H9 (cell line): ENCODE measurements around the gene WFIKKN1. TPM values are rescaled to one million over a fixed set of nuclear protein-coding genes. Genes with fewer than 3 reads are reported as not detected.

Source experiments
- DNase-seq: peaks from one replicate; pipeline ENCODE4 v3.0.0-alpha.2; 2017
- H2AFZ ChIP-seq: one replicate; pipeline ENCODE4 v1.6.1; 2013; ENCODE audit warnings: mild to moderate bottlenecking, low read length, control low read depth, moderate library complexity
- H2AK5ac ChIP-seq: 2 replicates; pipeline ENCODE4 v1.6.1; 2013; ENCODE audit warnings: low read length, control low read depth, mixed read lengths; ENCODE audit not compliant: insufficient read length
- H2BK120ac ChIP-seq: one replicate; pipeline ENCODE4 v1.6.1; 2013; ENCODE audit warnings: low read depth, mild to moderate bottlenecking, low read length, control low read depth, inconsistent platforms; ENCODE audit not compliant: poor library complexity, severe bottlenecking
- H2BK12ac ChIP-seq: 2 replicates; pipeline ENCODE4 v1.6.1; 2013; ENCODE audit warnings: low read length, control low read depth, mixed read lengths, low read depth; ENCODE audit not compliant: insufficient read length
- H2BK15ac ChIP-seq: 2 replicates; pipeline ENCODE4 v1.6.1; 2013; ENCODE audit warnings: low read depth, low read length, control low read depth
- H2BK20ac ChIP-seq: one replicate; pipeline ENCODE4 v1.6.1; 2013; ENCODE audit warnings: low read depth, mild to moderate bottlenecking, low read length, control low read depth, inconsistent platforms; ENCODE audit not compliant: poor library complexity, severe bottlenecking
- H2BK5ac ChIP-seq: 2 replicates; pipeline ENCODE4 v1.6.1; 2013; ENCODE audit warnings: low read length, control low read depth, mixed read lengths; ENCODE audit not compliant: insufficient read length
- H3K14ac ChIP-seq: 2 replicates; pipeline ENCODE4 v1.6.1; 2013; ENCODE audit warnings: low read length, control low read depth; ENCODE audit not compliant: insufficient read depth
- H3K18ac ChIP-seq: 2 replicates; pipeline ENCODE4 v1.6.1; 2013; ENCODE audit warnings: low read depth, mild to moderate bottlenecking, mixed read lengths, low read length, control low read depth; ENCODE audit not compliant: insufficient read length
- H3K23ac ChIP-seq: 2 replicates; pipeline ENCODE4 v1.6.1; 2013; ENCODE audit warnings: low read length, control low read depth, mixed read lengths, low read depth; ENCODE audit not compliant: insufficient read length
- H3K23me2 ChIP-seq: 2 replicates; pipeline ENCODE4 v1.6.1; 2013; ENCODE audit warnings: low read depth, mild to moderate bottlenecking, mixed read lengths, low read length, control low read depth; ENCODE audit not compliant: insufficient read length, poor library complexity, severe bottlenecking
- H3K27ac ChIP-seq: 2 replicates; pipeline ENCODE4 v1.5.1; 2013; ENCODE audit warnings: low read length, control low read depth, mixed read lengths, low read depth; ENCODE audit not compliant: insufficient read length
- H3K27me3 ChIP-seq: 2 replicates; pipeline ENCODE4 v1.6.1; 2013; ENCODE audit warnings: low read length, control low read depth, inconsistent platforms; ENCODE audit not compliant: insufficient read depth
- H3K4ac ChIP-seq: 2 replicates; pipeline ENCODE4 v1.6.1; 2013; ENCODE audit warnings: low read depth, mild to moderate bottlenecking, control low read depth, inconsistent platforms, low read length, moderate library complexity
- H3K4me1 ChIP-seq: 2 replicates; pipeline ENCODE4 v1.6.1; 2013; ENCODE audit warnings: low read length, control low read depth, inconsistent platforms; ENCODE audit not compliant: insufficient read depth
- H3K4me2 ChIP-seq: 2 replicates; pipeline ENCODE4 v1.6.1; 2013; ENCODE audit warnings: low read length, control low read depth, mixed read lengths; ENCODE audit not compliant: insufficient read length, insufficient read depth
- H3K56ac ChIP-seq: 2 replicates; pipeline ENCODE4 v1.6.1; 2013; ENCODE audit warnings: low read depth, mild to moderate bottlenecking, mixed read lengths, low read length, control low read depth; ENCODE audit not compliant: insufficient read length
- H3K79me1 ChIP-seq: 2 replicates; pipeline ENCODE4 v1.6.1; 2013; ENCODE audit warnings: low read depth, mild to moderate bottlenecking, moderate library complexity, low read length, control low read depth, inconsistent platforms; ENCODE audit not compliant: insufficient read depth, poor library complexity, severe bottlenecking
- H3K79me2 ChIP-seq: 2 replicates; pipeline ENCODE4 v1.6.1; 2013; ENCODE audit warnings: low read length, control low read depth, inconsistent platforms; ENCODE audit not compliant: insufficient read depth
- H3K9ac ChIP-seq: 2 replicates; pipeline ENCODE4 v1.6.1; 2013; ENCODE audit warnings: low read length, control low read depth, mixed read lengths; ENCODE audit not compliant: insufficient read length; ENCODE audit errors: extremely low read depth
- H3K9me3 ChIP-seq: one replicate; pipeline ENCODE4 v1.6.1; 2013; ENCODE audit warnings: low read depth, low read length, inconsistent platforms; ENCODE audit not compliant: control insufficient read depth
- H3T11ph ChIP-seq: one replicate; pipeline ENCODE4 v1.6.1; 2013; ENCODE audit warnings: mild to moderate bottlenecking, low read length, control low read depth, inconsistent platforms
- H4K20me1 ChIP-seq: one replicate; pipeline ENCODE4 v1.6.1; 2013; ENCODE audit not compliant: control insufficient read depth, insufficient read length, insufficient read depth
- H4K5ac ChIP-seq: 2 replicates; pipeline ENCODE4 v1.6.1; 2013; ENCODE audit warnings: low read depth, mild to moderate bottlenecking, mixed read lengths, low read length, control low read depth; ENCODE audit not compliant: insufficient read length
- H4K8ac ChIP-seq: replicated peaks from 2 replicates; pipeline ENCODE4 v1.6.1; 2013; ENCODE audit warnings: low read length, control low read depth, mixed read lengths, low read depth; ENCODE audit not compliant: insufficient read length
- H4K91ac ChIP-seq: 2 replicates; pipeline ENCODE4 v1.6.1; 2013; ENCODE audit warnings: low read depth, mild to moderate bottlenecking, moderate library complexity, mixed read lengths, low read length, control low read depth; ENCODE audit not compliant: insufficient read length
- H3K27ac Mint-ChIP-seq, 3 experiments: 2 replicates in 2 of 3; 3 replicates in 1 of 3; pipeline ENCODE4 v1.8.0; 2020 to 2021; ENCODE audit warnings: mixed read lengths in 3 of 3, mild to moderate bottlenecking in 1 of 3, moderate library complexity in 1 of 3
- H3K27me3 Mint-ChIP-seq: 2 replicates; pipeline ENCODE4 v1.8.0; 2021; ENCODE audit warnings: low read depth, mild to moderate bottlenecking, moderate library complexity, mixed read lengths
- H3K36me3 Mint-ChIP-seq, 3 experiments: 2 replicates in 2 of 3; 3 replicates in 1 of 3; pipeline ENCODE4 v1.8.0; 2020 to 2021; ENCODE audit warnings: low read depth in 3 of 3, mixed read lengths in 3 of 3; ENCODE audit not compliant: insufficient read depth in 1 of 3
- H3K4me1 Mint-ChIP-seq, 2 experiments: 2 replicates each; pipeline ENCODE4 v1.8.0; 2020; ENCODE audit warnings: mixed read lengths in 2 of 2
- H3K4me3 Mint-ChIP-seq, 2 experiments: 2 replicates in 1 of 2; 3 replicates in 1 of 2; pipeline ENCODE4 v1.8.0; 2020 to 2021; ENCODE audit warnings: mild to moderate bottlenecking in 2 of 2, mixed read lengths in 2 of 2, moderate library complexity in 1 of 2
- H3K9me3 Mint-ChIP-seq, 2 experiments: 2 replicates in 1 of 2; 3 replicates in 1 of 2; pipeline ENCODE4 v1.8.0; 2020; ENCODE audit warnings: mild to moderate bottlenecking in 2 of 2, mixed read lengths in 2 of 2, moderate library complexity in 1 of 2
- WGBS: extraction: QIAGEN DNeasy Blood & Tissue Kit; methylation state at CpG from one replicate; pipeline ENCODE4 v1.1.7; 2013; ENCODE audit warnings: missing lambda C conversion rate, low lambda C conversion rate, mixed read lengths; ENCODE audit not compliant: insufficient read length; ENCODE audit errors: extremely low coverage; 5-methylcytosine and 5-hydroxymethylcytosine counted together
- total RNA-seq: library from RNA; stranded (reverse); gene quantifications from 2 replicates; pipeline ENCODE4 v1.2.1, GENCODE V29; 2021
- TF ChIP-seq, protein P1 (sequence below): fragments of 200-600 bp; sonication (generic); conservative IDR thresholded peaks from 3 replicates; pipeline ENCODE4 v1.8.0; 2021; ENCODE audit warnings: antibody characterized with exemption, mild to moderate bottlenecking

The WFIKKN1 gene
- total RNA-seq, 1 experiment from 2014 or later: 8.3 TPM

DNA sequence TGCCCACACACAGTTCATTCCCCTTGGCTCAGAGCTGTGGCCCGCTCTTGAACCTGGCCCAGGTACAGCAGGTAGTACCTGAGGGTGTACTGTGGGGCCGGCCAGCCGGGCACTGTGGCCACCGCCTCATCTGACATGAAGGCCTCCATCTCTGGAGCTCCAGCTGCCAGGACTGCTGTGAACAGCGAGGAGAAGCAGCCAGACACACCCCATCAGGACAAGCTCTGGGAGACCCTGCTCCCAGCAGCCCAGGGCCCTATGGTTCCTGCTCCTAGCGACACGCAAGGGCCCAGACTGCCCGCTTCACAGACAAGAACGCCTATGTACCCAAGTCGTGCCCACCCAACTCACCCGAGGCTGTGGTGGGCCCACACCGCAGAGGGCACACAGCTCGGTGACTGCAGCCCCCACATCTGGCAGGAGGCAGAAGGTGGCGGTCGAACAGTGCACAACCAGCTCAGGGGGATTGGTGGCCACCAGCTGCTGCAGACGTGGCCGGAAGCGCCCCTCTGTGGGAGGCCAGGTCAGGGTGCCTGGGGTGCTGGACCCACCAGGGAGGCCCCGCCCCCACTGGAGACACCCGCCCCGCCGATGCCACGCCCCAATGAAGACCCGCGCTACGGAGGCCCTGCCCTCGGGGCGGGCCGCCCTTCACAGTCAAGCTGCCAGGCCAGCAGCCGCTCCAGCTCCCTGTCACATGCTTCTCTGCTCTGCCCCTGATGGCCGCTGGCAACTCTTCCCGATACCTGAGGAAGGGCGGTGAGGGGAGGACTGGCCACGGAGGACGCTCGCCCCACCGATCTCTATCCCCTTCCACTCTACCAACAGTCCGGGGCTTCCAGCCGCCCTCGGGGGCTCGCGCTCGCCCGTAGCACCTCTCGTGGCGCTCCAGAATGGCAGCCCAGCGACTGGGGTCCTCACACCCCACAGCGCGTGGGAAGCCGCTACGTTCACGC, 48.4 kb downstream of the WFIKKN1 start:
- Histone ChIP-seq H3K4ac (no peak overlapping the region), H4K20me1 (no peaks in the 10 kb centered on the region), H2BK20ac (no peak overlapping the region), H3K79me2 (peaks cover 2% of the 10 kb centered on the region; the same call in 1 of the 2 replicates), H3K79me1 (no peaks in the 10 kb centered on the region), H3T11ph (no peak overlapping the region), H3K23ac (no peak overlapping the region), H3K9ac (no peak overlapping the region), H3K18ac (peak overlapping the region; percentile 46), H2BK12ac (no peak overlapping the region), H2AK5ac (no peak overlapping the region), H2BK5ac (no peak overlapping the region), H3K56ac (no peak overlapping the region), H3K4me1 (no peaks in the 10 kb centered on the region), H4K91ac (no peak overlapping the region), H4K5ac (no peak overlapping the region), H3K27me3 (no peaks in the 10 kb centered on the region), H3K9me3 (no peaks in the 10 kb centered on the region), H2BK15ac (no peak overlapping the region), H3K23me2 (peaks cover 15% of the 10 kb centered on the region), H3K27ac (no peak overlapping the region), H2BK120ac (no peak overlapping the region), H2AFZ (no peak overlapping the region), H4K8ac (no peak overlapping the region), H3K14ac (no peak overlapping the region; the same call in 1 of the 2 replicates), H3K4me2 (peak overlapping the region; percentile 61)
- no peaks in the 10 kb centered on the region for H3K9me3 Mint-ChIP-seq
- peaks cover 3% of the 10 kb centered on the region; the same call in 1 of the 2 replicates for H3K27me3 Mint-ChIP-seq
- peaks cover 14 to 28% (median 21%) of the 10 kb centered on the region in 3 experiments; a peak in 6 of 7 replicates for H3K36me3 Mint-ChIP-seq
- peak overlapping the region in 2 of 3 experiments; percentile 57 to 85; a peak in 3 of 7 replicates for H3K27ac Mint-ChIP-seq
- TF ChIP-seq, protein P1, sequence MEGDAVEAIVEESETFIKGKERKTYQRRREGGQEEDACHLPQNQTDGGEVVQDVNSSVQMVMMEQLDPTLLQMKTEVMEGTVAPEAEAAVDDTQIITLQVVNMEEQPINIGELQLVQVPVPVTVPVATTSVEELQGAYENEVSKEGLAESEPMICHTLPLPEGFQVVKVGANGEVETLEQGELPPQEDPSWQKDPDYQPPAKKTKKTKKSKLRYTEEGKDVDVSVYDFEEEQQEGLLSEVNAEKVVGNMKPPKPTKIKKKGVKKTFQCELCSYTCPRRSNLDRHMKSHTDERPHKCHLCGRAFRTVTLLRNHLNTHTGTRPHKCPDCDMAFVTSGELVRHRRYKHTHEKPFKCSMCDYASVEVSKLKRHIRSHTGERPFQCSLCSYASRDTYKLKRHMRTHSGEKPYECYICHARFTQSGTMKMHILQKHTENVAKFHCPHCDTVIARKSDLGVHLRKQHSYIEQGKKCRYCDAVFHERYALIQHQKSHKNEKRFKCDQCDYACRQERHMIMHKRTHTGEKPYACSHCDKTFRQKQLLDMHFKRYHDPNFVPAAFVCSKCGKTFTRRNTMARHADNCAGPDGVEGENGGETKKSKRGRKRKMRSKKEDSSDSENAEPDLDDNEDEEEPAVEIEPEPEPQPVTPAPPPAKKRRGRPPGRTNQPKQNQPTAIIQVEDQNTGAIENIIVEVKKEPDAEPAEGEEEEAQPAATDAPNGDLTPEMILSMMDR: no peak
- peak overlapping the region; percentile 56 to 79 for H3K4me3 Mint-ChIP-seq
- peak; percentile 84 for DNase-seq
- WGBS: no CpG with 5 or more reads among the region's 52 CpGs
- H3K4me1 Mint-ChIP-seq: peaks cover 24 to 42% of the 10 kb centered on the region in 2 experiments
